IMR-90 (cell line): ENCODE measurements around the gene PRKAR1B. TPM values are rescaled to one million over a fixed set of nuclear protein-coding genes. Genes with fewer than 3 reads are reported as not detected.

Experiments used
- ATAC-seq: fragments of 200-7000 bp; cut with Tn5 transposase; 2 replicates; pipeline ENCODE4 v1.9.1; 2020; ENCODE audit warnings: low read depth, mild to moderate bottlenecking, moderate library complexity
- BruUV-seq: library from RNA; stranded (reverse); fragments of 400-500 nt; replicated peaks from 2 replicates; lab custom pipeline; 2021; lab: Mats Ljungman, UMichigan
- CTCF ChIA-PET: fragments of 300-600 bp; formaldehyde crosslinking; extraction: SDS; loops from one replicate; lab custom pipeline; 2021; ENCODE audit warnings: antibody characterized with exemption; lab: Yijun Ruan, JAX
- POLR2A ChIA-PET: fragments of 300-600 bp; sonication (Branson Sonifier 250); formaldehyde crosslinking; loops from one replicate; lab custom pipeline; 2022; ENCODE audit warnings: antibody characterized with exemption; ENCODE audit not compliant: unreplicated experiment; lab: Charles Lee
- DNase-seq: peaks from one replicate; pipeline ENCODE4 v3.0.0; 2013
- H2AFZ ChIP-seq: replicated peaks from 2 replicates; pipeline ENCODE3; 2013; ENCODE audit warnings: low read length, mild to moderate bottlenecking; ENCODE audit not compliant: poor library complexity
- H2AK5ac ChIP-seq: 2 replicates; pipeline ENCODE4 v1.6.1; 2013; ENCODE audit warnings: low read depth, low read length, inconsistent platforms
- H2AK9ac ChIP-seq: replicated peaks from 2 replicates; pipeline ENCODE3; 2013; ENCODE audit warnings: mild to moderate bottlenecking, low read depth, low read length, moderate library complexity; ENCODE audit not compliant: poor library complexity
- H2BK120ac ChIP-seq: 2 replicates; pipeline ENCODE4 v1.6.1; 2013; ENCODE audit warnings: low read depth, low read length, inconsistent platforms
- H2BK15ac ChIP-seq: 3 replicates; pipeline ENCODE4 v1.6.1; 2013; ENCODE audit warnings: low read depth, low read length, inconsistent platforms
- H2BK20ac ChIP-seq: 2 replicates; pipeline ENCODE4 v1.6.1; 2013; ENCODE audit warnings: low read depth, mild to moderate bottlenecking, inconsistent platforms, low read length, moderate library complexity
- H2BK5ac ChIP-seq: 2 replicates; pipeline ENCODE4 v1.6.1; 2013; ENCODE audit warnings: mild to moderate bottlenecking, low read depth, low read length, inconsistent platforms; ENCODE audit not compliant: poor library complexity, severe bottlenecking
- H3K14ac ChIP-seq: replicated peaks from 2 replicates; pipeline ENCODE4 v1.6.1; 2013; ENCODE audit warnings: low read depth, low read length, inconsistent platforms
- H3K18ac ChIP-seq: 2 replicates; pipeline ENCODE4 v1.6.1; 2013; ENCODE audit warnings: low read depth, low read length, control low read depth
- H3K23ac ChIP-seq: 2 replicates; pipeline ENCODE4 v1.6.1; 2013; ENCODE audit warnings: low read depth, low read length, inconsistent platforms
- H3K27ac ChIP-seq: 2 replicates; pipeline ENCODE4 v1.5.1; 2013; ENCODE audit warnings: mild to moderate bottlenecking, control low read depth, low read length; ENCODE audit not compliant: insufficient read depth
- H3K27me3 ChIP-seq: 2 replicates; pipeline ENCODE4 v1.6.1; 2013; ENCODE audit warnings: low read length; ENCODE audit not compliant: control insufficient read depth, insufficient read depth
- H3K36me3 ChIP-seq: 2 replicates; pipeline ENCODE4 v1.6.1; 2013; ENCODE audit warnings: low read length, mixed read lengths; ENCODE audit not compliant: control insufficient read depth, insufficient read depth
- H3K4ac ChIP-seq: 2 replicates; pipeline ENCODE4 v1.6.1; 2013; ENCODE audit warnings: low read depth, low read length, inconsistent platforms
- H3K4me1 ChIP-seq: 2 replicates; pipeline ENCODE4 v1.6.1; 2013; ENCODE audit warnings: low read length, mixed read lengths; ENCODE audit not compliant: control insufficient read depth, insufficient read depth
- H3K4me2 ChIP-seq: 2 replicates; pipeline ENCODE4 v1.6.1; 2013; ENCODE audit warnings: low read depth, mild to moderate bottlenecking, control low read depth, low read length, moderate library complexity
- H3K4me3 ChIP-seq: 2 replicates; pipeline ENCODE4 v1.5.1; 2013; ENCODE audit warnings: low read depth, mild to moderate bottlenecking, control low read depth, low read length, moderate library complexity; ENCODE audit not compliant: insufficient read depth
- H3K56ac ChIP-seq: 2 replicates; pipeline ENCODE4 v1.6.1; 2013; ENCODE audit warnings: low read length, inconsistent platforms; ENCODE audit not compliant: insufficient read depth; ENCODE audit errors: extremely low read depth
- H3K79me1 ChIP-seq, 2 experiments: 2 replicates each; pipeline ENCODE4 v1.6.1; 2013; ENCODE audit warnings: low read length in 2 of 2, inconsistent platforms in 1 of 2, low read depth in 1 of 2
- H3K9ac ChIP-seq: 2 replicates; pipeline ENCODE4 v1.6.1; 2013; ENCODE audit warnings: low read depth, low read length, control low read depth
- H3K9me1 ChIP-seq: 2 replicates; pipeline ENCODE4 v1.6.1; 2013; ENCODE audit warnings: low read length, inconsistent platforms; ENCODE audit not compliant: insufficient read depth
- H3K9me3 ChIP-seq: 2 replicates; pipeline ENCODE4 v1.6.1; 2013; ENCODE audit warnings: low read length; ENCODE audit not compliant: control insufficient read depth, insufficient read depth
- H4K20me1 ChIP-seq: 2 replicates; pipeline ENCODE4 v1.6.1; 2013; ENCODE audit warnings: low read length, inconsistent platforms; ENCODE audit not compliant: insufficient read depth
- H4K5ac ChIP-seq: 2 replicates; pipeline ENCODE4 v1.6.1; 2013; ENCODE audit warnings: mild to moderate bottlenecking, low read depth, low read length, control low read depth
- H4K8ac ChIP-seq, 2 experiments: 2 replicates each; pipeline ENCODE4 v1.6.1; 2013; ENCODE audit warnings: low read depth in 2 of 2, low read length in 2 of 2, control low read depth in 1 of 2, inconsistent platforms in 1 of 2
- H4K91ac ChIP-seq: 2 replicates; pipeline ENCODE4 v1.6.1; 2013; ENCODE audit warnings: low read depth, low read length, inconsistent platforms; ENCODE audit not compliant: insufficient read depth
- BHLHE40 ChIP-seq: fragments of 150-350 bp; IDR thresholded peaks from 2 replicates; pipeline ENCODE4 v1.6.1; 2016; ENCODE audit warnings: mild to moderate bottlenecking, low read depth, low read length
- CEBPB ChIP-seq: IDR thresholded peaks from 2 replicates; pipeline ENCODE4 v1.6.1; 2012; ENCODE audit warnings: low read depth, low read length, improper control_type of control experiment
- ELK1 ChIP-seq: fragments of 150-350 bp; IDR thresholded peaks from 2 replicates; pipeline ENCODE4 v1.6.1; 2016; ENCODE audit warnings: low read depth, mild to moderate bottlenecking, low read length, moderate library complexity, borderline replicate concordance
- FOS ChIP-seq: fragments of 150-350 bp; IDR thresholded peaks from 2 replicates; pipeline ENCODE4 v1.6.1; 2016; ENCODE audit warnings: low read depth, low read length
- MAFK ChIP-seq: IDR thresholded peaks from 2 replicates; pipeline ENCODE4 v1.6.1; 2012; ENCODE audit warnings: low read depth, low read length, improper control_type of control experiment
- MAZ ChIP-seq: IDR thresholded peaks from 2 replicates; pipeline ENCODE4 v1.6.1; 2012; ENCODE audit warnings: low read depth, mild to moderate bottlenecking, low read length, improper control_type of control experiment, moderate library complexity, borderline replicate concordance
- MXI1 ChIP-seq: IDR thresholded peaks from 2 replicates; pipeline ENCODE4 v1.6.1; 2012; ENCODE audit warnings: low read depth, mild to moderate bottlenecking, low read length, moderate library complexity, borderline replicate concordance
- NFE2L2 ChIP-seq: fragments of 150-350 bp; IDR thresholded peaks from 2 replicates; pipeline ENCODE4 v1.6.1; 2016; ENCODE audit warnings: low read depth, mild to moderate bottlenecking, low read length
- POLR2A ChIP-seq: IDR thresholded peaks from 2 replicates; pipeline ENCODE4 v1.6.1; 2012; ENCODE audit warnings: mild to moderate bottlenecking, low read depth, low read length
- RAD21 ChIP-seq: IDR thresholded peaks from 2 replicates; pipeline ENCODE4 v1.6.1; 2012; ENCODE audit warnings: low read length, improper control_type of control experiment
- RCOR1 ChIP-seq: IDR thresholded peaks from 2 replicates; pipeline ENCODE4 v1.6.1; 2012; ENCODE audit warnings: mild to moderate bottlenecking, low read length, improper control_type of control experiment; ENCODE audit not compliant: insufficient replicate concordance
- USF2 ChIP-seq: fragments of 150-350 bp; IDR thresholded peaks from 2 replicates; pipeline ENCODE4 v1.6.1; 2017; ENCODE audit warnings: mild to moderate bottlenecking, antibody characterized with exemption, low read length, low read depth
- WGBS, 2 experiments: methylation state at CpG; one replicate each; pipeline versions ENCODE4 v1.1.5 to v1.1.7; 2013; ENCODE audit warnings: missing lambda C conversion rate in 2 of 2; ENCODE audit not compliant: insufficient read length in 1 of 2; ENCODE audit errors: extremely low coverage in 2 of 2; 5-methylcytosine and 5-hydroxymethylcytosine counted together
- dilution Hi-C: fragments of 300-500 bp; cut with HindIII; formaldehyde crosslinking; loops from one replicate; pipeline ENCODE4 v1.14.3; 2018; ENCODE audit warnings: low sequenced_read_pairs; ENCODE audit not compliant: unreplicated experiment
- in situ Hi-C: fragments of 300-500 bp; cut with MboI; formaldehyde crosslinking; loops from 3 replicates; pipeline ENCODE4 v1.14.3; 2019; ENCODE audit warnings: low sequenced_read_pairs, inconsistent platforms, mixed read lengths
- intact Hi-C: fragments of 100-400 bp; cut with micrococcal nuclease; formaldehyde crosslinking; loops from 2 replicates; pipeline ENCODE4 v1.10.0; 2022
- polyA plus RNA-seq, 3 experiments: library from polyadenylated mRNA; depleted of rRNA; stranded (reverse); fragments of >200 nt; gene quantifications; 2 replicates each; pipeline ENCODE4 v1.2.3, GENCODE V29; 2012; ENCODE audit warnings: low replicate concordance in 1 of 3
- total RNA-seq: library from RNA; depleted of rRNA; stranded (reverse); fragments of >200 nt; gene quantifications from 2 replicates; pipeline ENCODE4 v1.2.3, GENCODE V29; 2012
- TF ChIP-seq, protein P1 (sequence below): conservative IDR thresholded peaks from 2 replicates; pipeline ENCODE4 v1.5.1; 2012; ENCODE audit warnings: mild to moderate bottlenecking, low read depth, low read length, improper control_type of control experiment

PRKAR1B gene
- total and polyA plus RNA-seq, 2 of the 4 experiments (the other 2 are of a cell fraction): 15.2 to 20.2 TPM

- H4K20me1 ChIP-seq: no peaks in the 10 kb centered on the region
- H3K4me1 ChIP-seq: peaks cover 2% of the 10 kb centered on the region; the same call in 1 of the 2 replicates
- no peaks in the 10 kb centered on the region; the same call in 1 of the 2 replicates for H3K27me3 ChIP-seq
- no peak overlapping the region for H3K56ac ChIP-seq
- BruUV-seq: no TSS peak
- no peak overlapping the region for H3K14ac ChIP-seq
- H2AFZ ChIP-seq: peak overlapping the region; percentile 49
- TF ChIP-seq RAD21 (no peak), RCOR1 (no peak), MXI1 (no peak), ELK1 (no peak), USF2 (no peak), BHLHE40 (no peak), CEBPB (no peak), NFE2L2 (no peak), POLR2A (no peak), MAZ (no peak), FOS (no peak), MAFK (no peak)
- TF ChIP-seq, protein P1, sequence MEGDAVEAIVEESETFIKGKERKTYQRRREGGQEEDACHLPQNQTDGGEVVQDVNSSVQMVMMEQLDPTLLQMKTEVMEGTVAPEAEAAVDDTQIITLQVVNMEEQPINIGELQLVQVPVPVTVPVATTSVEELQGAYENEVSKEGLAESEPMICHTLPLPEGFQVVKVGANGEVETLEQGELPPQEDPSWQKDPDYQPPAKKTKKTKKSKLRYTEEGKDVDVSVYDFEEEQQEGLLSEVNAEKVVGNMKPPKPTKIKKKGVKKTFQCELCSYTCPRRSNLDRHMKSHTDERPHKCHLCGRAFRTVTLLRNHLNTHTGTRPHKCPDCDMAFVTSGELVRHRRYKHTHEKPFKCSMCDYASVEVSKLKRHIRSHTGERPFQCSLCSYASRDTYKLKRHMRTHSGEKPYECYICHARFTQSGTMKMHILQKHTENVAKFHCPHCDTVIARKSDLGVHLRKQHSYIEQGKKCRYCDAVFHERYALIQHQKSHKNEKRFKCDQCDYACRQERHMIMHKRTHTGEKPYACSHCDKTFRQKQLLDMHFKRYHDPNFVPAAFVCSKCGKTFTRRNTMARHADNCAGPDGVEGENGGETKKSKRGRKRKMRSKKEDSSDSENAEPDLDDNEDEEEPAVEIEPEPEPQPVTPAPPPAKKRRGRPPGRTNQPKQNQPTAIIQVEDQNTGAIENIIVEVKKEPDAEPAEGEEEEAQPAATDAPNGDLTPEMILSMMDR: no peak
- ATAC-seq: no peak; the same call in 1 of the 2 replicates
- no peak overlapping the region for H2BK5ac ChIP-seq
- CTCF ChIA-PET: no interaction called here
- POLR2A ChIA-PET: no interaction called here
- H3K27ac ChIP-seq: no peak overlapping the region
- no peak overlapping the region for H3K9ac ChIP-seq
- H3K36me3 ChIP-seq: no peaks in the 10 kb centered on the region
- no peak overlapping the region for H3K4ac ChIP-seq
- intact Hi-C loops (no loop called here), dilution Hi-C loops (no loop called here), in situ Hi-C loops (no loop called here)
- no peak overlapping the region for H3K23ac ChIP-seq
- H4K91ac ChIP-seq: no peak overlapping the region
- no peak overlapping the region for H2AK5ac ChIP-seq
- H3K9me3 ChIP-seq: peaks cover 3% of the 10 kb centered on the region
- H3K4me3 ChIP-seq: no peak overlapping the region
- no peak overlapping the region for H2BK120ac ChIP-seq
- H4K8ac ChIP-seq: no peak overlapping the region
- no peaks in the 10 kb centered on the region for H3K79me1 ChIP-seq
- no peak overlapping the region for H3K18ac ChIP-seq
- no peak overlapping the region for H2BK15ac ChIP-seq
- no peak overlapping the region for H3K4me2 ChIP-seq
- H4K5ac ChIP-seq: no peak overlapping the region
- peak overlapping the region; percentile 25 for H2AK9ac ChIP-seq
- no peaks in the 10 kb centered on the region for H3K9me1 ChIP-seq
- WGBS, 2 experiments: 34% methylated on average over 15 of the region's 18 CpGs; no CpG with 5 or more reads in 1 of the 2 experiments
- H2BK20ac ChIP-seq: no peak overlapping the region
- no peak for DNase-seq
Observed at GRCh38 chr7:553636-554111, 173.4 kb downstream of the PRKAR1B start.
